NT2/D1 (cell line): ENCODE measurements around the gene MAGT1.

ENCODE experiments used
- SUZ12 ChIP-seq: IDR thresholded peaks from 2 replicates; pipeline ENCODE4 v1.6.1; 2011; ENCODE audit not compliant: insufficient read length, insufficient read depth; ENCODE audit errors: extremely low read depth
- YY1 ChIP-seq: IDR thresholded peaks from 2 replicates; pipeline ENCODE4 v1.6.1; 2011; ENCODE audit not compliant: insufficient read length, insufficient read depth
- ZNF274 ChIP-seq: IDR thresholded peaks from 2 replicates; pipeline ENCODE4 v1.6.1; 2011; ENCODE audit warnings: mild to moderate bottlenecking, low read depth, low read length

DNA sequence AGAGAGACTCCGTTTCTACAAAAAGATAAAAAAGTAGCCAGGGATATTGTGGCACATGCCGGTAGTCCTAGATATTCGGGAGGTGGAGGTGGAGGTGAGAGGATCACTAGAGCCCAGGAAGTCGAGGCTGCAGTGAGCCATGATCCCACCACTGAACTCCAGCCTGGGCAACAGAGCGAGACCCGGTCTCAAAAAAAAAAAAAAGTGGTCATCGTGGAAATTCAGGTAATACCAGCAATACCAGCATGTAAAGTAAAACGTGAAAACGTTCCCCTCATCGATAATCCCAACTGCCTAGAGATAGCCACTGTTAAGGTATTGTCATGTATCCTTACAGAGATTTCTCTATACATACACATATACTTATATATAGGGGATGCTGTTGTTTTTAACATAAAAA is 1.5 kb downstream of the MAGT1 start:
- TF ChIP-seq ZNF274 (no peak), YY1 (no peak), SUZ12 (no peak)
